C4-2B (cell line): ENCODE data around the gene SLC4A1AP.

Experiments
- ZFX ChIP-seq: fragments of 450-650 bp; IDR thresholded peaks from 2 replicates; pipeline ENCODE4 v1.6.1; 2017
- TF ChIP-seq, protein P1 (sequence below): fragments of 450-650 bp; conservative IDR thresholded peaks from 2 replicates; pipeline ENCODE4 v1.5.1; 2017; ENCODE audit warnings: mild to moderate bottlenecking

DNA sequence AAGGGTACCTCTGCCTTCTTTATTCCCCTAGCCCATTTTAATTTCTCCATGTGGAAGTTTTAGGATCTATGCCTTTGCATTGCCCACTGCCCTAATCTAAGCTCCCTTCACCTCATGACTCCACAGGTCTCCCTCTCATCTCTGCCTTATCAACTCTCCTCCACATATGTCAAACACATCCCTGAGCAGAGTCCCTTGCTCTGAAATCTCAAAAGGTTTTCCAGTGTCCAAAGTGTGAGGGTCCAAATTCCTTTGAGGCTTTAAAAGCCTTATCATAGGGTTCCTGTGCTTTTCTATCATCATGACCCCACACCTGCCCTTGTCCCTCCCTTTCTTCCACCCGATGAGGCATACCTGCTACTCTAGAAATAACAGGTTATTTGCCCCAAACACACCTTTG lies 38.6 kb downstream of the SLC4A1AP start:
- TF ChIP-seq, protein P1, sequence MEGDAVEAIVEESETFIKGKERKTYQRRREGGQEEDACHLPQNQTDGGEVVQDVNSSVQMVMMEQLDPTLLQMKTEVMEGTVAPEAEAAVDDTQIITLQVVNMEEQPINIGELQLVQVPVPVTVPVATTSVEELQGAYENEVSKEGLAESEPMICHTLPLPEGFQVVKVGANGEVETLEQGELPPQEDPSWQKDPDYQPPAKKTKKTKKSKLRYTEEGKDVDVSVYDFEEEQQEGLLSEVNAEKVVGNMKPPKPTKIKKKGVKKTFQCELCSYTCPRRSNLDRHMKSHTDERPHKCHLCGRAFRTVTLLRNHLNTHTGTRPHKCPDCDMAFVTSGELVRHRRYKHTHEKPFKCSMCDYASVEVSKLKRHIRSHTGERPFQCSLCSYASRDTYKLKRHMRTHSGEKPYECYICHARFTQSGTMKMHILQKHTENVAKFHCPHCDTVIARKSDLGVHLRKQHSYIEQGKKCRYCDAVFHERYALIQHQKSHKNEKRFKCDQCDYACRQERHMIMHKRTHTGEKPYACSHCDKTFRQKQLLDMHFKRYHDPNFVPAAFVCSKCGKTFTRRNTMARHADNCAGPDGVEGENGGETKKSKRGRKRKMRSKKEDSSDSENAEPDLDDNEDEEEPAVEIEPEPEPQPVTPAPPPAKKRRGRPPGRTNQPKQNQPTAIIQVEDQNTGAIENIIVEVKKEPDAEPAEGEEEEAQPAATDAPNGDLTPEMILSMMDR = no peak
- no peak for TF ChIP-seq ZFX
